IMR-90 (cell line): Measurements from ENCODE around the gene PPM1H. TPM values are rescaled to one million over a fixed set of nuclear protein-coding genes. Genes with fewer than 3 reads are reported as not detected.

Experiments used
- ATAC-seq: fragments of 200-7000 bp; cut with Tn5 transposase; 2 replicates; pipeline ENCODE4 v1.9.1; 2020; ENCODE audit warnings: low read depth, mild to moderate bottlenecking, moderate library complexity
- BruUV-seq: library from RNA; stranded (reverse); fragments of 400-500 nt; replicated peaks from 2 replicates; lab custom pipeline; 2021; lab: Mats Ljungman, UMichigan
- CTCF ChIA-PET: fragments of 300-600 bp; formaldehyde crosslinking; extraction: SDS; loops from one replicate; lab custom pipeline; 2021; ENCODE audit warnings: antibody characterized with exemption; lab: Yijun Ruan, JAX
- POLR2A ChIA-PET: fragments of 300-600 bp; sonication (Branson Sonifier 250); formaldehyde crosslinking; loops from one replicate; lab custom pipeline; 2022; ENCODE audit warnings: antibody characterized with exemption; ENCODE audit not compliant: unreplicated experiment; lab: Charles Lee
- DNase-seq: peaks from one replicate; pipeline ENCODE4 v3.0.0; 2013
- H2AFZ ChIP-seq: replicated peaks from 2 replicates; pipeline ENCODE3; 2013; ENCODE audit warnings: low read length, mild to moderate bottlenecking; ENCODE audit not compliant: poor library complexity
- H2AK5ac ChIP-seq: 2 replicates; pipeline ENCODE4 v1.6.1; 2013; ENCODE audit warnings: low read depth, low read length, inconsistent platforms
- H2AK9ac ChIP-seq: replicated peaks from 2 replicates; pipeline ENCODE3; 2013; ENCODE audit warnings: mild to moderate bottlenecking, low read depth, low read length, moderate library complexity; ENCODE audit not compliant: poor library complexity
- H2BK120ac ChIP-seq: 2 replicates; pipeline ENCODE4 v1.6.1; 2013; ENCODE audit warnings: low read depth, low read length, inconsistent platforms
- H2BK15ac ChIP-seq: 3 replicates; pipeline ENCODE4 v1.6.1; 2013; ENCODE audit warnings: low read depth, low read length, inconsistent platforms
- H2BK20ac ChIP-seq: 2 replicates; pipeline ENCODE4 v1.6.1; 2013; ENCODE audit warnings: low read depth, mild to moderate bottlenecking, inconsistent platforms, low read length, moderate library complexity
- H2BK5ac ChIP-seq: 2 replicates; pipeline ENCODE4 v1.6.1; 2013; ENCODE audit warnings: mild to moderate bottlenecking, low read depth, low read length, inconsistent platforms; ENCODE audit not compliant: poor library complexity, severe bottlenecking
- H3K14ac ChIP-seq: replicated peaks from 2 replicates; pipeline ENCODE4 v1.6.1; 2013; ENCODE audit warnings: low read depth, low read length, inconsistent platforms
- H3K18ac ChIP-seq: 2 replicates; pipeline ENCODE4 v1.6.1; 2013; ENCODE audit warnings: low read depth, low read length, control low read depth
- H3K23ac ChIP-seq: 2 replicates; pipeline ENCODE4 v1.6.1; 2013; ENCODE audit warnings: low read depth, low read length, inconsistent platforms
- H3K27ac ChIP-seq: 2 replicates; pipeline ENCODE4 v1.5.1; 2013; ENCODE audit warnings: mild to moderate bottlenecking, control low read depth, low read length; ENCODE audit not compliant: insufficient read depth
- H3K27me3 ChIP-seq: 2 replicates; pipeline ENCODE4 v1.6.1; 2013; ENCODE audit warnings: low read length; ENCODE audit not compliant: control insufficient read depth, insufficient read depth
- H3K36me3 ChIP-seq: 2 replicates; pipeline ENCODE4 v1.6.1; 2013; ENCODE audit warnings: low read length, mixed read lengths; ENCODE audit not compliant: control insufficient read depth, insufficient read depth
- H3K4ac ChIP-seq: 2 replicates; pipeline ENCODE4 v1.6.1; 2013; ENCODE audit warnings: low read depth, low read length, inconsistent platforms
- H3K4me1 ChIP-seq: 2 replicates; pipeline ENCODE4 v1.6.1; 2013; ENCODE audit warnings: low read length, mixed read lengths; ENCODE audit not compliant: control insufficient read depth, insufficient read depth
- H3K4me2 ChIP-seq: 2 replicates; pipeline ENCODE4 v1.6.1; 2013; ENCODE audit warnings: low read depth, mild to moderate bottlenecking, control low read depth, low read length, moderate library complexity
- H3K4me3 ChIP-seq: 2 replicates; pipeline ENCODE4 v1.5.1; 2013; ENCODE audit warnings: low read depth, mild to moderate bottlenecking, control low read depth, low read length, moderate library complexity; ENCODE audit not compliant: insufficient read depth
- H3K56ac ChIP-seq: 2 replicates; pipeline ENCODE4 v1.6.1; 2013; ENCODE audit warnings: low read length, inconsistent platforms; ENCODE audit not compliant: insufficient read depth; ENCODE audit errors: extremely low read depth
- H3K79me1 ChIP-seq, 2 experiments: 2 replicates each; pipeline ENCODE4 v1.6.1; 2013; ENCODE audit warnings: low read length in 2 of 2, inconsistent platforms in 1 of 2, low read depth in 1 of 2
- H3K9ac ChIP-seq: 2 replicates; pipeline ENCODE4 v1.6.1; 2013; ENCODE audit warnings: low read depth, low read length, control low read depth
- H3K9me1 ChIP-seq: 2 replicates; pipeline ENCODE4 v1.6.1; 2013; ENCODE audit warnings: low read length, inconsistent platforms; ENCODE audit not compliant: insufficient read depth
- H3K9me3 ChIP-seq: 2 replicates; pipeline ENCODE4 v1.6.1; 2013; ENCODE audit warnings: low read length; ENCODE audit not compliant: control insufficient read depth, insufficient read depth
- H4K20me1 ChIP-seq: 2 replicates; pipeline ENCODE4 v1.6.1; 2013; ENCODE audit warnings: low read length, inconsistent platforms; ENCODE audit not compliant: insufficient read depth
- H4K5ac ChIP-seq: 2 replicates; pipeline ENCODE4 v1.6.1; 2013; ENCODE audit warnings: mild to moderate bottlenecking, low read depth, low read length, control low read depth
- H4K8ac ChIP-seq, 2 experiments: 2 replicates each; pipeline ENCODE4 v1.6.1; 2013; ENCODE audit warnings: low read depth in 2 of 2, low read length in 2 of 2, control low read depth in 1 of 2, inconsistent platforms in 1 of 2
- H4K91ac ChIP-seq: 2 replicates; pipeline ENCODE4 v1.6.1; 2013; ENCODE audit warnings: low read depth, low read length, inconsistent platforms; ENCODE audit not compliant: insufficient read depth
- CEBPB ChIP-seq: IDR thresholded peaks from 2 replicates; pipeline ENCODE4 v1.6.1; 2012; ENCODE audit warnings: low read depth, low read length, improper control_type of control experiment
- CTCF ChIP-seq: conservative IDR thresholded peaks from 2 replicates; pipeline ENCODE4 v1.5.1; 2012; ENCODE audit warnings: mild to moderate bottlenecking, low read depth, low read length, improper control_type of control experiment
- MAFK ChIP-seq: IDR thresholded peaks from 2 replicates; pipeline ENCODE4 v1.6.1; 2012; ENCODE audit warnings: low read depth, low read length, improper control_type of control experiment
- NFE2L2 ChIP-seq: fragments of 150-350 bp; IDR thresholded peaks from 2 replicates; pipeline ENCODE4 v1.6.1; 2016; ENCODE audit warnings: low read depth, mild to moderate bottlenecking, low read length
- WGBS, 2 experiments: methylation state at CpG; one replicate each; pipeline versions ENCODE4 v1.1.5 to v1.1.7; 2013; ENCODE audit warnings: missing lambda C conversion rate in 2 of 2; ENCODE audit not compliant: insufficient read length in 1 of 2; ENCODE audit errors: extremely low coverage in 2 of 2; 5-methylcytosine and 5-hydroxymethylcytosine counted together
- dilution Hi-C: fragments of 300-500 bp; cut with HindIII; formaldehyde crosslinking; loops from one replicate; pipeline ENCODE4 v1.14.3; 2018; ENCODE audit warnings: low sequenced_read_pairs; ENCODE audit not compliant: unreplicated experiment
- in situ Hi-C: fragments of 300-500 bp; cut with MboI; formaldehyde crosslinking; loops from 3 replicates; pipeline ENCODE4 v1.14.3; 2019; ENCODE audit warnings: low sequenced_read_pairs, inconsistent platforms, mixed read lengths
- intact Hi-C: fragments of 100-400 bp; cut with micrococcal nuclease; formaldehyde crosslinking; loops from 2 replicates; pipeline ENCODE4 v1.10.0; 2022
- polyA plus RNA-seq, 3 experiments: library from polyadenylated mRNA; depleted of rRNA; stranded (reverse); fragments of >200 nt; gene quantifications; 2 replicates each; pipeline ENCODE4 v1.2.3, GENCODE V29; 2012; ENCODE audit warnings: low replicate concordance in 1 of 3
- total RNA-seq: library from RNA; depleted of rRNA; stranded (reverse); fragments of >200 nt; gene quantifications from 2 replicates; pipeline ENCODE4 v1.2.3, GENCODE V29; 2012

PPM1H gene
- total and polyA plus RNA-seq, 2 of the 4 experiments (the other 2 are of a cell fraction), result 0.14 to 0.18 TPM

GRCh38 chr12:62856454-62856853 lies 78.5 kb downstream of the PPM1H start:
- Histone ChIP-seq H3K4me3 (no peak overlapping the region), H3K18ac (no peak overlapping the region), H2BK120ac (no peak overlapping the region), H3K9me3 (no peaks in the 10 kb centered on the region), H3K56ac (no peak overlapping the region), H4K20me1 (no peaks in the 10 kb centered on the region), H2AFZ (no peak overlapping the region), H2AK5ac (no peak overlapping the region), H4K91ac (no peak overlapping the region), H3K79me1 (no peaks in the 10 kb centered on the region), H2BK20ac (no peak overlapping the region), H3K27me3 (no peaks in the 10 kb centered on the region; the same call in none of the 2 replicates), H4K8ac (no peak overlapping the region), H3K4me2 (no peak overlapping the region), H2BK5ac (no peak overlapping the region), H3K4ac (no peak overlapping the region), H3K36me3 (no peaks in the 10 kb centered on the region), H3K27ac (no peak overlapping the region), H3K14ac (no peak overlapping the region), H3K9me1 (no peaks in the 10 kb centered on the region; the same call in 1 of the 2 replicates), H4K5ac (no peak overlapping the region), H2AK9ac (no peak overlapping the region), H3K4me1 (peaks cover 7% of the 10 kb centered on the region; the same call in 1 of the 2 replicates), H2BK15ac (no peak overlapping the region), H3K9ac (no peak overlapping the region), H3K23ac (no peak overlapping the region)
- intact Hi-C loops, result no loop called here
- in situ Hi-C loops, result no loop called here
- POLR2A ChIA-PET, result no interaction called here
- DNase-seq, result no peak
- CTCF ChIA-PET, result no interaction called here
- dilution Hi-C loops, result no loop called here
- ATAC-seq, result no peak
- BruUV-seq, result no TSS peak
- WGBS, 2 experiments, result no CpG with 5 or more reads among the region's 1 CpG
- peak; percentile 59 for TF ChIP-seq CEBPB
- no peak for TF ChIP-seq NFE2L2
- no peak for TF ChIP-seq MAFK
- no peak for TF ChIP-seq CTCF
